ENCODE data around the gene TM9SF2.

The TM9SF2 gene

GRCh38 chr13:99469041-99469440, 32.2 kb upstream of the TM9SF2 start:
- TF ChIP-seq CTCF (conservative IDR thresholded peaks at IDR 0.05; ENCODE audit: low read depth, low read length) = no peak

GRCh38 chr13:99470027-99470426, 31.2 kb upstream of the TM9SF2 start:
- Histone ChIP-seq H3K79me2 (ENCODE audit: insufficient read depth, low read depth) (no peaks in the 10 kb centered on the region), H3K4me3 (IDR thresholded peaks at IDR 0.05; ENCODE audit: insufficient read depth, low read depth, low read length) (no peak overlapping the region), H3K36me3 (ENCODE audit: insufficient read depth) (no peaks in the 10 kb centered on the region), H3K9ac (no peak overlapping the region), H4K20me1 (ENCODE audit: insufficient read depth) (no peaks in the 10 kb centered on the region), H3K4me1 (ENCODE audit: low read depth, poor library complexity, severe bottlenecking) (no peaks in the 10 kb centered on the region), H2AFZ (ENCODE audit: low read depth) (no peak overlapping the region), H3K4me2 (no peak overlapping the region), H3K27ac (no peak overlapping the region), H3K27me3 (ENCODE audit: insufficient read depth, low read depth) (no peaks in the 10 kb centered on the region)
- TF ChIP-seq CTCF (conservative IDR thresholded peaks at IDR 0.05; ENCODE audit: low read depth, low read length) = no peak

More at GRCh38 chr13:99469041-99469440, 32.2 kb upstream of the TM9SF2 start:
- H2AFZ ChIP-seq (ENCODE audit: low read depth) = no peak overlapping the region
- H3K4me3 ChIP-seq (IDR thresholded peaks at IDR 0.05; ENCODE audit: insufficient read depth, low read depth, low read length) = no peak overlapping the region
- H3K36me3 ChIP-seq (ENCODE audit: insufficient read depth) = no peaks in the 10 kb centered on the region
- no peaks in the 10 kb centered on the region for H3K4me1 ChIP-seq (ENCODE audit: low read depth, poor library complexity, severe bottlenecking)
- H3K27me3 ChIP-seq (ENCODE audit: insufficient read depth, low read depth) = no peaks in the 10 kb centered on the region
- H4K20me1 ChIP-seq (ENCODE audit: insufficient read depth) = no peaks in the 10 kb centered on the region
- no peak overlapping the region for H3K27ac ChIP-seq
- no peaks in the 10 kb centered on the region for H3K79me2 ChIP-seq (ENCODE audit: insufficient read depth, low read depth)
- H3K9ac ChIP-seq = no peak overlapping the region
- H3K4me2 ChIP-seq = no peak overlapping the region

- H3K36me3 ChIP-seq (ENCODE audit: insufficient read depth) = no peaks in the 10 kb centered on the region
- no peak overlapping the region for H2AFZ ChIP-seq (ENCODE audit: low read depth)
- no peaks in the 10 kb centered on the region for H4K20me1 ChIP-seq (ENCODE audit: insufficient read depth)
- no peak overlapping the region for H3K4me3 ChIP-seq (IDR thresholded peaks at IDR 0.05; ENCODE audit: insufficient read depth, low read depth, low read length)
- H3K4me1 ChIP-seq (ENCODE audit: low read depth, poor library complexity, severe bottlenecking) = no peaks in the 10 kb centered on the region
- TF ChIP-seq CTCF (conservative IDR thresholded peaks at IDR 0.05; ENCODE audit: low read depth, low read length) = no peak
- no peak overlapping the region for H3K9ac ChIP-seq
- no peaks in the 10 kb centered on the region for H3K79me2 ChIP-seq (ENCODE audit: insufficient read depth, low read depth)
- H3K27ac ChIP-seq = no peak overlapping the region
- no peak overlapping the region for H3K4me2 ChIP-seq
- no peaks in the 10 kb centered on the region for H3K27me3 ChIP-seq (ENCODE audit: insufficient read depth, low read depth)
Observed at GRCh38 chr13:99471221-99472121, 29.8 kb upstream of the TM9SF2 start.

GRCh38 chr13:99472122-99472440, 29.2 kb upstream of the TM9SF2 start:
- Histone ChIP-seq H3K4me1 (ENCODE audit: low read depth, poor library complexity, severe bottlenecking) (no peaks in the 10 kb centered on the region), H3K79me2 (ENCODE audit: insufficient read depth, low read depth) (no peaks in the 10 kb centered on the region), H3K36me3 (ENCODE audit: insufficient read depth) (no peaks in the 10 kb centered on the region), H3K9ac (no peak overlapping the region), H3K4me3 (IDR thresholded peaks at IDR 0.05; ENCODE audit: insufficient read depth, low read depth, low read length) (no peak overlapping the region), H3K27ac (no peak overlapping the region), H2AFZ (ENCODE audit: low read depth) (no peak overlapping the region), H3K27me3 (ENCODE audit: insufficient read depth, low read depth) (no peaks in the 10 kb centered on the region), H3K4me2 (no peak overlapping the region), H4K20me1 (ENCODE audit: insufficient read depth) (no peaks in the 10 kb centered on the region)
- no peak for TF ChIP-seq CTCF (conservative IDR thresholded peaks at IDR 0.05; ENCODE audit: low read depth, low read length)

Data from KMS-11 (cell line).